Common myeloid progenitor, CD34-positive (primary cell): Measurements from ENCODE around the gene MAPK1.
"Not testable (repeated sequence)": the region's sequence is repeated elsewhere in the genome, so short reads cannot be mapped to it uniquely, and the experiment has no call there.

ENCODE experiments used
- CTCF ChIA-PET: fragments of 350-600 bp; sonication (Branson Sonifier 250); formaldehyde crosslinking; loops from one replicate; lab custom pipeline; 2021; ENCODE audit warnings: antibody characterized with exemption; lab: Charles Lee
- POLR2A ChIA-PET: fragments of 350-600 bp; sonication (Branson Sonifier 250); formaldehyde crosslinking; loops from one replicate; lab custom pipeline; 2021; ENCODE audit warnings: antibody characterized with exemption; lab: Charles Lee
- DNase-seq, 3 donors: peaks; one replicate each; pipeline versions ENCODE4 v3.0.0 to v3.0.0-alpha.2; 2013
- H3K27ac ChIP-seq, 2 experiments: 1 replicate in 1 of 2; 2 replicates in 1 of 2; pipeline ENCODE4 v1.7.0; 2013; ENCODE audit warnings: inconsistent platforms in 2 of 2, low read length in 2 of 2, mild to moderate bottlenecking in 2 of 2, low read depth in 1 of 2, moderate library complexity in 1 of 2; ENCODE audit not compliant: severe bottlenecking in 2 of 2, insufficient read depth in 1 of 2, poor library complexity in 1 of 2
- H3K27me3 ChIP-seq, 5 experiments: replicated peaks in 2 of 5; 1 replicate in 3 of 5; 2 replicates in 2 of 5; pipeline versions ENCODE4 v1.6.1 to v1.7.0; 2013; ENCODE audit warnings: low read length in 4 of 5, mild to moderate bottlenecking in 2 of 5, moderate library complexity in 2 of 5, inconsistent platforms in 1 of 5; ENCODE audit not compliant: insufficient read depth in 5 of 5, control insufficient read depth in 4 of 5
- H3K36me3 ChIP-seq, 4 experiments: 1 replicate in 2 of 4; 2 replicates in 2 of 4; pipeline versions ENCODE4 v1.6.1 to v1.7.0; 2013; ENCODE audit warnings: low read length in 3 of 4, control low read depth in 1 of 4, mild to moderate bottlenecking in 1 of 4; ENCODE audit not compliant: control insufficient read depth in 4 of 4, insufficient read depth in 4 of 4
- H3K4me1 ChIP-seq, 4 experiments: 1 replicate in 3 of 4; 2 replicates in 1 of 4; pipeline versions ENCODE4 v1.6.1 to v1.7.1; 2013; ENCODE audit warnings: low read length in 3 of 4, mild to moderate bottlenecking in 3 of 4, control low read depth in 1 of 4, inconsistent platforms in 1 of 4, moderate library complexity in 1 of 4; ENCODE audit not compliant: control insufficient read depth in 4 of 4, insufficient read depth in 4 of 4; ENCODE audit errors: control extremely low read depth in 1 of 4
- H3K4me3 ChIP-seq, 7 experiments: 1 replicate in 4 of 7; 2 replicates in 3 of 7; pipeline versions ENCODE4 v1.5.1 to v1.7.0; 2013; ENCODE audit warnings: mild to moderate bottlenecking in 7 of 7, low read length in 6 of 7, moderate library complexity in 6 of 7, inconsistent platforms in 2 of 7, low read depth in 2 of 7, control low read depth in 1 of 7; ENCODE audit not compliant: insufficient read depth in 4 of 7, control insufficient read depth in 1 of 7; ENCODE audit errors: extremely low read depth in 1 of 7
- H3K9me3 ChIP-seq, 5 experiments: 1 replicate in 4 of 5; 2 replicates in 1 of 5; pipeline versions ENCODE4 v1.6.1 to v1.7.1; 2013; ENCODE audit warnings: low read length in 4 of 5, mild to moderate bottlenecking in 2 of 5, inconsistent platforms in 1 of 5, low read depth in 1 of 5, moderate library complexity in 1 of 5; ENCODE audit not compliant: control insufficient read depth in 4 of 5, insufficient read depth in 2 of 5; ENCODE audit errors: control extremely low read depth in 1 of 5
- WGBS: methylation state at CpG from one replicate; pipeline ENCODE4 v1.1.5; 2013; ENCODE audit not compliant: insufficient coverage; 5-methylcytosine and 5-hydroxymethylcytosine counted together

MAPK1 gene

DNA sequence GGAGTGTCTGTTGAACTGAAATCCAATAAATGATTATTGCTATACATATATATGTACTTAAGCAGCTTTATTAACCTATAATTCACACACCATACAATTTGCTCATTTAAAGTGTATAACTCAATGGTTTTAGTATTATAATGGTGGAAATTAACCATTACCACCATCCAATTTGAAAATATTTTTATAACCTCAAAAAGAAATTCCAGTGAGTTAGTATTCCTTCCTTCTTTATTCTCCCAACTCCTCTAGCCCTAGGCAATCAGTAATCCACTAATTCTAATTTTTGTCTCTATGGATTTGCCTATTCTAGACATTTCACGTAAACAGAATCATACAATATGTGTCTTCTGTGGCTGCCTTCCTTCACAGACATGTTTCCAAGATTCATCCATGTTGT is 64.8 kb downstream of the MAPK1 start:
- ChIA-PET CTCF (no interaction called here), POLR2A (no interaction called here)

DNA sequence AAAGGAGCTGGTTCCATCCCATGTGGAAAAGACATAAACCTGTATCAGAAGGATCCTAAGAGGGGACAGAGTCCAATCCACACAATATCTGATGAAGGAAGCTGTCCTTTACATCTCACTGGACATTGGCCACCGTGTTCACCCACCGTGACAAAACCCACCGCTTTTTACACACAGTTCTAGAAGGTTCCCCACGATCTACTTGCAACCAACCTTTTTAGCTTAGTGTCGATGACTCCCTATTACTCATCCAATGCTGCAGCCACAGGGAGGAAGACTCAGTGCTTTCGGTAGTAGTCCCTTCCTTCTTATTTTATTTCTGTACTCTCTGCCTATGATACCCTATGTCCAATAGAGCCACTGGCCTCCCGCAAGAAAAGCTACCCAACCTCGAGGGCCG is 65.4 kb downstream of the MAPK1 start:
- H3K4me3 ChIP-seq: no peak overlapping the region
- H3K4me1 ChIP-seq: no peaks in the 10 kb centered on the region
- H3K27ac ChIP-seq: no peak overlapping the region
- DNase-seq: no peak
- H3K9me3 ChIP-seq: no peaks in the 10 kb centered on the region
- H3K27me3 ChIP-seq: no peaks in the 10 kb centered on the region
- CTCF ChIA-PET: interaction anchor here (0.7 kb wide), 1 partner anchor 24 kb away, joined by 3 read pairs; no protein-coding TSS in a partner anchor
- 98% methylated on average over 9 of the region's 9 CpGs for WGBS
- H3K36me3 ChIP-seq: peaks cover 29 to 87% (median 60%) of the 10 kb centered on the region in 4 experiments
- POLR2A ChIA-PET: no interaction called here

More for the DNA sequence above, 64.8 kb downstream of the MAPK1 start:
- H3K4me3 ChIP-seq: no peak overlapping the region
- no peaks in the 10 kb centered on the region for H3K27me3 ChIP-seq
- DNase-seq: no peak
- H3K27ac ChIP-seq: no peak overlapping the region
- WGBS: 100% methylated on average over 1 of the region's 1 CpG
- no peaks in the 10 kb centered on the region for H3K9me3 ChIP-seq
- H3K36me3 ChIP-seq: peaks cover 32 to 92% (median 60%) of the 10 kb centered on the region in 4 experiments
- H3K4me1 ChIP-seq: no peaks in the 10 kb centered on the region

DNA sequence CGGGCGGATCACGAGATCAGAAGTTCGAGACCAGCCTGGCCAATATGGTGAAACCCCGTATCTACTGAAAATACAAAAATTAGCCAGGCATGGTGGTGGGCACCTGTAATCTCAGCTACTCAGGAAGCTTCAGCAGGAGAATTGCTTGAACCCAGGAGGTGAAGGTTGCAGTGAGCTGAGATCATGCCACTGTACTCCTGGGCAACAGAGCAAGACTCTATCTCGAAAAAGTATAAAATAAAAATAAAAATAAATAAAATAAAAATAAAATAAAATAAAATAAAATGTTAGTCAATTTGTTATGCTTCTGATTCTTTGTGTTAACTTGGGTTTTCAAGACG is 66.2 kb downstream of the MAPK1 start:
- H3K4me1 ChIP-seq, H3K4me3 ChIP-seq, POLR2A ChIA-PET, H3K27ac ChIP-seq, H3K9me3 ChIP-seq, CTCF ChIA-PET, H3K27me3 ChIP-seq, DNase-seq: not testable (repeated sequence)
- 98% methylated on average over 5 of the region's 7 CpGs for WGBS
- H3K36me3 ChIP-seq: peaks cover 25 to 86% (median 58%) of the 10 kb centered on the region in 4 experiments

DNA sequence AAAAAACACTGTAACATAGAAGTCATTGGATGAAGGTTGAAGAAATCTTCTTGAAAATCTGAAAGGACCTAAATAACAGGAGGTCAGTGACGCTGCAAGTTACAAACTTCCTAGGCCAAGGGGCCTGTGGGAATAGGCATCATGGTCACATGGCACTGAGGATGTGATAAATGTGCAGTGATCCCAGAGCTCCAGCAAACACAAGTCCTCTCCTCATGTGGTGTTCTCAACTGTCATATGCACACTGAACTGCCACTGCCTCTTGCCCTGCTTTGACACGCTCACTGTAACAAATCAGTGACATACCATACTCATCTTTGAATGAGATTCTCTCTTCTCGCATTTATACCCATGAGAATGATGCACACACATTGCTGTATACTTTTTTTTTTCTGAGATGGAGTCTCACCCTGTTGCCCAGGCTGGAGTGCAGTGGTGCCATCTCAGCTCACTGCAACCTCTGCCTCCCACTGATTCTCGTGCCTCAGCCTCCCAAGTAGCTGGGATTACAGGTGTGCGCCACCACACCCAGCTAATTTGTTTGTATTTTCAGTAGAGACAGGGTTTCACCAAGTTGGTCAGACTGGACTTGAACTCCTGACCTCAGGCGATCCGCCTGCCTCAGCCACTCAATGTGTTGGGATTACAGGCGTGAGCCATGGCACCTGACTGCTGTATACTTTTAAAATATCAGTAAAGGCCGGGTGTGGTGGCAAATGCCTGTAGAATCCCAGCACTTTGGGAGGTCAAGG is 66.7 kb downstream of the MAPK1 start:
- Histone ChIP-seq H3K4me1 (no peaks in the 10 kb centered on the region), H3K9me3 (no peaks in the 10 kb centered on the region), H3K4me3 (no peak overlapping the region), H3K36me3 (peaks cover 23 to 83% (median 55%) of the 10 kb centered on the region in 4 experiments), H3K27me3 (no peaks in the 10 kb centered on the region), H3K27ac (no peak overlapping the region)
- ChIA-PET POLR2A (no interaction called here), CTCF (no interaction called here)
- 98% methylated on average over 8 of the region's 9 CpGs for WGBS
- DNase-seq: no peak

DNA sequence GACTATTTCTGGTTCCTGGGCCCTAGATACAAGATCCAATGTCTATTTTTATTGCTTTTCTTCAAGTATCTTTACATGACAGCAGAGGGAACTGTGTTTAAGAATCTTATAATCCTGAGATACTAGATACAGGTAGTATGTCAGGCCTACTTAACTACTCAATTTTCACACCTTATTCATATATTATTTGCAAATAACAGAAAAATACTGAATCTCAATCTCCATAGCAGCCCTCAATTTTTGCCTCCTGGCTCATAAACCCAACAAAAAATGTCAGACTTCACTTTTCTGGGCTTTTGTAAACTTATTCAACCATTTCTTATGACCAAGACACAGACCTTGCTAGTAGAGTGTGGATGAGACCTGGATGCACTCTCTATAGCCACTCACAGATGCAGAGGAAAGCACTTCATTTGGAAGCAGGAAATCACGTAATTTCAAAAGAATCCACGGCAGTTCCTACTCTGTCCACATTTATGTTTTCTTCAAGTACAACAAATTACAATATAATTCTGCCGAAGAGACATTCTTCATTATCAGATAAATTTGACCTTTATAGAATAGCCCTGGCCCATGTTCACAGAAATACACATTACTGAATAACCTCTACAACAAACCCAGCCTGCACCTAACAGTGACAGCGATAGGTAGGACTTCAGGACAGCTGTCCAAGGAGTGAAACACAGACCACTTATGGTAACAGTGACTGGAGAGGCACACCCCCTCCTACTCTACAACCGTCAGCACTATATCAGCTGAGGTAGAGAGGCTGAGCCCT is 69.8 kb downstream of the MAPK1 start:
- H3K27ac ChIP-seq: peak overlapping the region in 1 of 2 experiments; percentile 56
- POLR2A ChIA-PET: no interaction called here
- WGBS: 95% methylated on average over 4 of the region's 5 CpGs
- H3K36me3 ChIP-seq: peaks cover 18 to 66% (median 39%) of the 10 kb centered on the region in 4 experiments
- H3K9me3 ChIP-seq: no peaks in the 10 kb centered on the region
- no peaks in the 10 kb centered on the region for H3K4me1 ChIP-seq
- no peaks in the 10 kb centered on the region for H3K27me3 ChIP-seq
- no peak for DNase-seq
- CTCF ChIA-PET: no interaction called here
- H3K4me3 ChIP-seq: no peak overlapping the region

DNA sequence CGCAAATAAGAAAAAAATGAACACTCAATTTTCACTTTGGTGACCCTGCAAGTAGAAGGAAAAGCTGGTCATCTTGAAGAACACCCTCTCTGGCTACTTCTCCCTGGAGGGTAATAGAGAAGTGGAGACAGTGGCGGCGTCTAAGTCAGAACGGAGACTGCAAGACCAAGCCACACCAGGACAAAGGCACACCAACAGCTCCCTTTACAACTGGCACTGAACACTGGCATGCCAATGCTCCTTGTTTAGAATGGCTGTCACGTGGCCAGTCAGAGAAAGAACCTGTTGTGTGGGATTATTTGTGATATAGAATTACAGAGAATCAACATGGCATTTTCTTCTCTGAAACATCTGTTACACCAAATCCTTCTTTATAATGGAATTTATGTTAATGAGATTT is 70.6 kb downstream of the MAPK1 start:
- Histone ChIP-seq H3K27me3 (no peaks in the 10 kb centered on the region), H3K27ac (no peak overlapping the region), H3K9me3 (no peaks in the 10 kb centered on the region), H3K4me3 (no peak overlapping the region), H3K36me3 (peaks cover 16 to 59% (median 35%) of the 10 kb centered on the region in 4 experiments), H3K4me1 (no peaks in the 10 kb centered on the region)
- ChIA-PET CTCF (interaction anchor here (1.5 kb wide), 1 partner anchor 37 kb away, joined by 3 read pairs; no protein-coding TSS in a partner anchor), POLR2A (no interaction called here)
- WGBS: no CpG with 5 or more reads among the region's 5 CpGs
- no peak for DNase-seq

DNA sequence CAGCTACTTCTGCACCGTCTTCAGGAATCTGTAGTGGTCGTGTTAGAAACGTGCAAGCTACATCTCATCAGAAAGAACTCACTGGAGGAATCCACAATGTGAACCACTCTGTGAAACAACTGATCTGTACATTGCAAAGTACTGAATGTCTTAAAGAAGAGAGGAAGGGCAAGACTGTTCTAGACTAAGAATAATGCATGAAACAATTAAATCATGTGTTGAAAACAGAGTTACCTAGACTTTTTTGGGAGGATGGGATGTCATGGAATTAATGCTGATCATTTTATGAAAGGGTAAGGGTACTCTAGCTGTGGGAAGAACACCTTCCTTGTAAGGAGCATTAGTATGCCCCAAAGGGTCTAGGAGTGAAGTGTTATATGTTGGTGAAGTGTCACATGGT is 71.2 kb downstream of the MAPK1 start:
- H3K4me1 ChIP-seq: no peaks in the 10 kb centered on the region
- no peaks in the 10 kb centered on the region for H3K27me3 ChIP-seq
- DNase-seq: no peak
- H3K36me3 ChIP-seq: peaks cover 12 to 60% (median 37%) of the 10 kb centered on the region in 4 experiments
- H3K27ac ChIP-seq: no peak overlapping the region
- 83% methylated on average over 3 of the region's 3 CpGs for WGBS
- CTCF ChIA-PET: interaction anchor here (1.5 kb wide), 1 partner anchor 37 kb away, joined by 3 read pairs; no protein-coding TSS in a partner anchor
- no peaks in the 10 kb centered on the region for H3K9me3 ChIP-seq
- no peak overlapping the region for H3K4me3 ChIP-seq
- POLR2A ChIA-PET: no interaction called here
